GM12873 (cell line): ENCODE measurements around the gene NUFIP2.

Source experiments
- CTCF ChIP-seq: IDR thresholded peaks from 2 replicates; pipeline ENCODE4 v1.5.1; 2012; ENCODE audit warnings: low read depth, mild to moderate bottlenecking, moderate library complexity, low read length, control low read depth; ENCODE audit not compliant: insufficient read depth; ENCODE audit errors: missing control alignments

The NUFIP2 gene, protein sequence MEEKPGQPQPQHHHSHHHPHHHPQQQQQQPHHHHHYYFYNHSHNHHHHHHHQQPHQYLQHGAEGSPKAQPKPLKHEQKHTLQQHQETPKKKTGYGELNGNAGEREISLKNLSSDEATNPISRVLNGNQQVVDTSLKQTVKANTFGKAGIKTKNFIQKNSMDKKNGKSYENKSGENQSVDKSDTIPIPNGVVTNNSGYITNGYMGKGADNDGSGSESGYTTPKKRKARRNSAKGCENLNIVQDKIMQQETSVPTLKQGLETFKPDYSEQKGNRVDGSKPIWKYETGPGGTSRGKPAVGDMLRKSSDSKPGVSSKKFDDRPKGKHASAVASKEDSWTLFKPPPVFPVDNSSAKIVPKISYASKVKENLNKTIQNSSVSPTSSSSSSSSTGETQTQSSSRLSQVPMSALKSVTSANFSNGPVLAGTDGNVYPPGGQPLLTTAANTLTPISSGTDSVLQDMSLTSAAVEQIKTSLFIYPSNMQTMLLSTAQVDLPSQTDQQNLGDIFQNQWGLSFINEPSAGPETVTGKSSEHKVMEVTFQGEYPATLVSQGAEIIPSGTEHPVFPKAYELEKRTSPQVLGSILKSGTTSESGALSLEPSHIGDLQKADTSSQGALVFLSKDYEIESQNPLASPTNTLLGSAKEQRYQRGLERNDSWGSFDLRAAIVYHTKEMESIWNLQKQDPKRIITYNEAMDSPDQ

GRCh38 chr17:29293890-29294579, at the start of gene NUFIP2:
TSS of gene NUFIP2 (minus strand) at chr17:29294148. CDS start at chr17:29294059, 89 bp downstream.
- TF ChIP-seq CTCF, result no peak

- no peak for TF ChIP-seq CTCF
Measured at GRCh38 chr17:29342158-29342765, 48.3 kb upstream of the NUFIP2 start.

DNA sequence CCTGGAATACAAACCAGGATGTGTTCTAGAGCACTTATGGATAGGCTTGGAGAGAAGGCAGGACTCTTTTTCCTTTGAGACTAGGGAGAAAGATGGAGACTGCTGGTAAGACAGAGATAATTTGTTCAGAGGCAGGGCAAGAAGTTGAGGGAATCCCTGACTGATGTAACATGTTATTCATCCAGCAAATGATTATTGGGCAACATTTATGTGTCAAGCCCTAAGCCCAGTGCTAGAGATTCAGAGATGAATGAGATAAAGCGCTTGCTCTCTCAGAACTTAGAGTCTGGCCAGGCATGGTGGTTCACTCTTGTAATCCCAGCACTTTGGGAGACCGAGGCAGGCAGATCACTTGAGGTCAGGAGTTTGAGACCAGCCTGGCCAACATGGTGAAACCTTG, 47.8 kb upstream of the NUFIP2 start:
- no peak for TF ChIP-seq CTCF

GRCh38 chr17:29331708-29332085, 37.7 kb upstream of the NUFIP2 start:
- TF ChIP-seq CTCF, result no peak

- TF ChIP-seq CTCF, result no peak
Measured at GRCh38 chr17:29331075-29331707, 37.2 kb upstream of the NUFIP2 start.

DNA sequence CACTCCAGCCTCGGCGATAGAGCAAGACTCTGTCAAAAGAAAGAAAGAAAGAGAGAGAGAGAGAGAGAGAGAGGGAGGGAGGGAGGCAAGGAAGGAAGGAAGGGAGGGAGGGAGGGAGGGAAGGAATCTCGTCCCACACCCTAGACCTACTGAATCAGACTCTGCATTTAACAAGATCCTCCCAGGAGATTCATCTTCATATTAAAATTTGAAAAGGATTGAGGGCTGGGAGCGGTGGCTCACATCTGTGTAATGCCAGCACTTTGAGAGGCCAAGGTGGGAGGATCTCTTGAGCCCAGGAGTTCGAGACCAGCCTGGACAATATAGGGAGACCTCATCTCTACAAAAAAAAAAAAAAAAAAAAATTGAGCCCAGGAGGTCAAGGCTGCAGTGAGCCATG, 33.5 kb upstream of the NUFIP2 start:
- no peak for TF ChIP-seq CTCF
